ENCODE data around the gene BPIFB6.

- no peak for TF ChIP-seq CTCF (IDR thresholded peaks at IDR 0.05; ENCODE audit: low read depth, low read length, poor library complexity, severe bottlenecking)
- TF ChIP-seq EZH2phosphoT487 (IDR thresholded peaks at IDR 0.05; ENCODE audit: borderline replicate concordance, low read length): no peak
Observed at GRCh38 chr20:33074675-33075074, 43.2 kb downstream of the BPIFB6 start.

Measured in DOHH2 (cell line).